ENCODE measurements around the gene PROSER1.
"Not testable (repeated sequence)": the region's sequence is repeated elsewhere in the genome, so short reads cannot be mapped to it uniquely, and the experiment has no call there.

Gene PROSER1

GRCh38 chr13:39037880-39038568, at the start of gene PROSER1, which contains the start of gene NHLRC3:
Gene PROSER1, minus strand, starts transcription at chr13:39038089. Its CDS starts 847 bp downstream, at chr13:39037242.
Gene NHLRC3, plus strand, starts transcription at chr13:39038456. Its CDS starts 184 bp downstream, at chr13:39038640.
- Histone ChIP-seq H3K9me3 (ENCODE audit: control insufficient read depth, insufficient read depth, low read length) (no peaks in the 10 kb centered on the region), H3K9ac (ENCODE audit: low read depth, low read length) (peak within 1 kb of the TSS; percentile 76), H3K4me1 (ENCODE audit: insufficient read depth, low read length) (peaks cover 3% of the 10 kb centered on the region; the same call in 1 of the 2 replicates), H3K36me3 (ENCODE audit: insufficient read depth, low read length) (no peaks in the 10 kb centered on the region; the same call in 1 of the 2 replicates)

GRCh38 chr13:39086251-39086945, 48.5 kb upstream of the PROSER1 start:
- not testable (repeated sequence) for H3K36me3 ChIP-seq (ENCODE audit: insufficient read depth, low read length); H3K4me1 ChIP-seq (ENCODE audit: insufficient read depth, low read length); H3K9me3 ChIP-seq (ENCODE audit: control insufficient read depth, insufficient read depth, low read length); H3K9ac ChIP-seq (ENCODE audit: low read depth, low read length)

DNA sequence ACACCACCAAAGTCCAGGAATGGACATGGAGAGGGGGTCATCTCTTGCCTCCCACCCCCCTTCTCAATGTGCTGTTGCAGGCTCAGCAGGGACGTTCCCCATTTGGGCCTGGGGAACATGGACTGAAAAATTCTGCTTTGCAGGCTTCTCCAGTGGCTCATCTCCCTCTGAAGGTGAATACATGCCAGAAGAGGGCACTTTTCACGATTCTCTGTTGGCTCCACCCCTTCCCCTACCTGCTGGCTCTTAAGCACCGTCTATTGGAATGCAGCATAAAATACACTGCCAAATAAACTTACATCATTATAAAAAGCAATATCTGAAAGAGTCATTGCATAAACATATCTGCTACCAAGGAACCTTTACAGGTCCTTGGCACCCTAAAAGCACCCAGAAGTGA, 36.1 kb upstream of the PROSER1 start:
- Histone ChIP-seq H3K36me3 (ENCODE audit: insufficient read depth, low read length) (no peaks in the 10 kb centered on the region), H3K9me3 (ENCODE audit: control insufficient read depth, insufficient read depth, low read length) (no peaks in the 10 kb centered on the region), H3K4me1 (ENCODE audit: insufficient read depth, low read length) (no peaks in the 10 kb centered on the region), H3K9ac (ENCODE audit: low read depth, low read length) (no peak overlapping the region)

DNA sequence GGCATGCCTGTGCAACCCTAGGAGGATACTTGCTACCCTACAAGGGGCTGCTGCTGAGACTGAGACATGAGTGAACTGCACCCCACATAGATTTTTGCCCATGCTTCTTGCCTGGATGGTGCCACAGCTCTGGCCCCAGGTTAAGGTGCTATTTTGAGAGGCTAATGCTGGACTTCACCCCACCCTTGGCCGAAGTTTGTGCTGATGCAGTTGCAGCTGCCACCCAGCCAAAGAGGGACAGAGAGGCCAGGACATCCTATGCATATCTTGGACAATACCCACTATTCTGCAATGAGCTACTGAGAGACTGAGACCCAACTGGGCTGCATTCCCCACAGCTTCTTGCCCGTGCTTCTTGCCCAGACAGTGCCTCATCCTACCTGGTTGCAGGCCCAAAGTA, 35.0 kb upstream of the PROSER1 start:
- no peaks in the 10 kb centered on the region for H3K9me3 ChIP-seq (ENCODE audit: control insufficient read depth, insufficient read depth, low read length)
- H3K9ac ChIP-seq (ENCODE audit: low read depth, low read length): no peak overlapping the region
- no peaks in the 10 kb centered on the region for H3K4me1 ChIP-seq (ENCODE audit: insufficient read depth, low read length)
- H3K36me3 ChIP-seq (ENCODE audit: insufficient read depth, low read length): no peaks in the 10 kb centered on the region

DNA sequence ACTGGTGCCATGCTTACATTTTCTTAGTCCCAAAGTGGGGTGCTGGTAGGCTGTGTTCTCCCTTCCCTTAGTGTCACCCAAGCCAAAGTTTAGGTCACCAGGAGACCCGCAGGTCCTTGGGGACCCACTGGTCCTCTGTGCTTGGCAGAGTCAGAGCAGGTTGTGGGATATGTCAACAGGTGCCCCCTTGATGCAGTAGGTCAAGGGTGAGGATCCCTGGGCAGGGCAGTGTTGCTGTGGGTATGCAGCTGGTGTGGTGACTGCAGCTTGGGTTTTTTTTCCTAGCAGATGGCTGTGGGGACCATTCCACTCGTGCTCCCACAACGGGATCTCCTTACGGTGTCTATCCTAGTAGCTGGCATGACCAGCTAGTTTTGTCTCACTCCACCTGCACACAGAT, 24.1 kb upstream of the PROSER1 start:
- Histone ChIP-seq H3K9ac (ENCODE audit: low read depth, low read length) (no peak overlapping the region), H3K4me1 (ENCODE audit: insufficient read depth, low read length) (no peaks in the 10 kb centered on the region), H3K36me3 (ENCODE audit: insufficient read depth, low read length) (no peaks in the 10 kb centered on the region; the same call in 1 of the 2 replicates), H3K9me3 (ENCODE audit: control insufficient read depth, insufficient read depth, low read length) (no peaks in the 10 kb centered on the region)

- Histone ChIP-seq H3K9me3 (ENCODE audit: control insufficient read depth, insufficient read depth, low read length) (no peaks in the 10 kb centered on the region), H3K36me3 (ENCODE audit: insufficient read depth, low read length) (no peaks in the 10 kb centered on the region; the same call in 1 of the 2 replicates), H3K9ac (ENCODE audit: low read depth, low read length) (no peak overlapping the region), H3K4me1 (ENCODE audit: insufficient read depth, low read length) (no peaks in the 10 kb centered on the region)
Measured at GRCh38 chr13:39058040-39058439, 20.2 kb upstream of the PROSER1 start.

DNA sequence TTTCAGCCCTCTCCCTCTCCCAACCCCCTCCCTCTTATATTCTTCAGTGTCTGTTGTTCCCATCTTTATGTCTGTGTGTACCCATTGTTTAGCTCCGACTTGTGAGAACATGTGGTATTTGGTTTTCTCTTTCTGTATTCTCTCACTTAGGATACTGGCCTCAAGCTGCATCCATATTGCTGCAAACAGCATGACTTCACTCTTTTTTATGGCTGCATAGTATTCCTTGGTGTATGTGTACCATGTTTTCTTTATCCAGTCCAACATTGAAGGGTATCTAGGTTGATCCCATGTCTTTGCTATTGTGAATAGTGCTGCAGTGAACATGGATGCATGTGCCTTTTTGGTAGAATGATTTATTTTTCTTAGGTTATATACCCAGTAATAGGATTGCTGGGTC, 18.1 kb upstream of the PROSER1 start:
- no peaks in the 10 kb centered on the region for H3K36me3 ChIP-seq (ENCODE audit: insufficient read depth, low read length)
- H3K9ac ChIP-seq (ENCODE audit: low read depth, low read length): no peak overlapping the region
- no peaks in the 10 kb centered on the region for H3K4me1 ChIP-seq (ENCODE audit: insufficient read depth, low read length)
- no peaks in the 10 kb centered on the region for H3K9me3 ChIP-seq (ENCODE audit: control insufficient read depth, insufficient read depth, low read length)

DNA sequence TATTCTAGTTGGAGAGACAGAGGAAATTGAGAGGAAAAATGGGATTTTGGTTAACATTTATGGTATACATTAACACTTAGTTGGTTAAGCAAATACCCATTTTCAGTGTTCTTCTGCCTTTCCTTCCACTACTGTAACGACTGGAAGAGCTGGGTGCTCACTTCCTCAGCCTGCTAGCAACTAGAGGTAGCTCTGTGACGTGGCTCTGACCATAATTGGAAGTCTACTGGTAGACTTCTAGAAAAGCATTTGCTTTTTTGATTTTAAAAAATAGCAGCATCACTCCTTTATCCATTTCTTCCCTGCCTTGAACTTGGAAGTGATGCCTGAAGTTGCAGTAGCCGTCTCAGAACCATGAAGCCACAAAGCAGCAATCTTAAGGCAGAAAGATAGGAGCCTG, 16.2 kb upstream of the PROSER1 start:
- Histone ChIP-seq H3K9ac (ENCODE audit: low read depth, low read length) (no peak overlapping the region), H3K36me3 (ENCODE audit: insufficient read depth, low read length) (no peaks in the 10 kb centered on the region), H3K4me1 (ENCODE audit: insufficient read depth, low read length) (no peaks in the 10 kb centered on the region), H3K9me3 (ENCODE audit: control insufficient read depth, insufficient read depth, low read length) (no peaks in the 10 kb centered on the region)

DNA sequence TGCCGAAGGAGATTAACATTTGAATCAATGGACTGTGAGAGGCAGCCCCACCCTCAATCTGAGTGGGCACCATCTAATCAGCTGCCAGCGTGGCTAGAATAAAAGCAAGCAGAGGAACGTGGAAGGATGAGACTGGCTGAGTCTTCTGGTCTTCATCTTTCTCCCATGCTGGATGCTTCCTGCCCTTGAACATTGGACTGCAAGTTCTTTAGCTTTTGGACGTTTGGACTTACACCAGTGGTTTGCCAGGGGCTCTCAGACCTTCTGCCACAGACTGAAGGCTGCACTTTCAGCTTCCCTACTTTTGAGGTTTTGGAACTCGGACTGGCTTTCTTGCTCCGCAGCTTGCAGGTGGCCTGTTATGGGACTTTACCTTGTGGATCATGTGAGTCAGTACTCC, 15.1 kb upstream of the PROSER1 start:
- Histone ChIP-seq H3K4me1 (ENCODE audit: insufficient read depth, low read length) (peaks cover 1% of the 10 kb centered on the region; the same call in 1 of the 2 replicates), H3K9ac (ENCODE audit: low read depth, low read length) (no peak overlapping the region), H3K36me3 (ENCODE audit: insufficient read depth, low read length) (no peaks in the 10 kb centered on the region), H3K9me3 (ENCODE audit: control insufficient read depth, insufficient read depth, low read length) (no peaks in the 10 kb centered on the region)

DNA sequence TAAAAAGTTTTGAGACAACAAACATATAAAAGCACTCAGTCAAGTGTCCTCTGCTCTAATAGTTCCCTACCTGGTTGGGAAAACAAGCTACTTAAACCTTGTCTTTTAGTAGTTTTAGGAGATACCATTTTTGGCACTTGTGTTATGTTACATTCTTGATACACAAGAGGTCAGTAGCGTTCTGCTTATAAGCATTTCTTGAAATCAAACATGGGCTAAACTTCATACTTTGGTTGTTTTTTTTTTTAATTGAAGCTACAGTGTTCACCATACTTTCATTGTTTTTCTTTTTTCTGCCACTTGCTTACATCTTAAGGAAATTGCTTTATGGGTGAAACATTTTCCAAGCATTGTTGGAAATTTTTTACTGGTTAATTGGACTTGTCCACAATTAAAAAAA, 13.3 kb upstream of the PROSER1 start:
- Histone ChIP-seq H3K9me3 (ENCODE audit: control insufficient read depth, insufficient read depth, low read length) (no peaks in the 10 kb centered on the region), H3K36me3 (ENCODE audit: insufficient read depth, low read length) (no peaks in the 10 kb centered on the region), H3K9ac (ENCODE audit: low read depth, low read length) (no peak overlapping the region), H3K4me1 (ENCODE audit: insufficient read depth, low read length) (peaks cover 3% of the 10 kb centered on the region; the same call in 1 of the 2 replicates)

DNA sequence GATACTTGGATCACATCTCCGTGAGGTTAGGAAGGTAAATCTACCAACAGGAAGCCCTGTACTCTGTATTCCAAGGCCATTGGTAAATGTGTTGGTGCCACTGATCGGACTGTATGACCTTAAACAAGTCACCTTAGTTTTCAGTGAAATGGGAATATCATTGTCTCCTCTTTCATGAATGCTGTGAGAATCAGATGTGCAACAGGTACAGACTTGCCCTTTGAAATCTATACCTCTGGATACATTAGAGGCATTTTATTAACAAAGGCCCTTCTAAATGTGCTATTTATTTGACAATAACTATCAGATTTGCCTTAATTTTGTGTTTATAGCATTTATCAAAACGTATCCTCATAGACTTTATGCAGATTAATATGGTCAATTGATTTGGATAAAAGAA, 11.4 kb upstream of the PROSER1 start:
- H3K9ac ChIP-seq (ENCODE audit: low read depth, low read length): no peak overlapping the region
- no peaks in the 10 kb centered on the region for H3K36me3 ChIP-seq (ENCODE audit: insufficient read depth, low read length)
- H3K9me3 ChIP-seq (ENCODE audit: control insufficient read depth, insufficient read depth, low read length): no peaks in the 10 kb centered on the region
- peaks cover 3% of the 10 kb centered on the region; the same call in 1 of the 2 replicates for H3K4me1 ChIP-seq (ENCODE audit: insufficient read depth, low read length)

DNA sequence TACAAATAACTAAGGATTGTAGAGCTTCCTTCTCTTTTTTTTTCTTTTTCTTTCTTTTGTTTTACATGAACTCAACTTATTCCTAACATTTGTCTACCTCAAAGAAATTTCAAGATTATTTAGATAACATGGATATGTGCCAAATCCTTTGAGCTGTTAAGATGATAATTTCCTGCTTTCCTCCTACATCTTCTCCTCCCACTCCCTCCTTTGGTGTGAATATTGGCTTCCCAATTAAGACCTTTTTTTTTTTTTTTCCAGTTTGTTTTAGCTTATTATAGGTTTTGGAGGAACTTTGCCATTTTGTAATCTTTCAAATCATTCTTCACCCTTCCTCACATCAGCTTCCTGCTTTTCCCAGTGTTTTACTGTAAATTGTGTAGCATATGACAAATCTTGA, 10.9 kb upstream of the PROSER1 start:
- no peaks in the 10 kb centered on the region for H3K9me3 ChIP-seq (ENCODE audit: control insufficient read depth, insufficient read depth, low read length)
- H3K4me1 ChIP-seq (ENCODE audit: insufficient read depth, low read length): peaks cover 3% of the 10 kb centered on the region; the same call in 1 of the 2 replicates
- no peak overlapping the region for H3K9ac ChIP-seq (ENCODE audit: low read depth, low read length)
- H3K36me3 ChIP-seq (ENCODE audit: insufficient read depth, low read length): no peaks in the 10 kb centered on the region

- Histone ChIP-seq H3K9me3 (ENCODE audit: control insufficient read depth, insufficient read depth, low read length) (no peaks in the 10 kb centered on the region), H3K9ac (ENCODE audit: low read depth, low read length) (no peak overlapping the region), H3K4me1 (ENCODE audit: insufficient read depth, low read length) (peaks cover 3% of the 10 kb centered on the region; the same call in 1 of the 2 replicates), H3K36me3 (ENCODE audit: insufficient read depth, low read length) (no peaks in the 10 kb centered on the region; the same call in 1 of the 2 replicates)
Measured at GRCh38 chr13:39047560-39047959, 9.7 kb upstream of the PROSER1 start.

DNA sequence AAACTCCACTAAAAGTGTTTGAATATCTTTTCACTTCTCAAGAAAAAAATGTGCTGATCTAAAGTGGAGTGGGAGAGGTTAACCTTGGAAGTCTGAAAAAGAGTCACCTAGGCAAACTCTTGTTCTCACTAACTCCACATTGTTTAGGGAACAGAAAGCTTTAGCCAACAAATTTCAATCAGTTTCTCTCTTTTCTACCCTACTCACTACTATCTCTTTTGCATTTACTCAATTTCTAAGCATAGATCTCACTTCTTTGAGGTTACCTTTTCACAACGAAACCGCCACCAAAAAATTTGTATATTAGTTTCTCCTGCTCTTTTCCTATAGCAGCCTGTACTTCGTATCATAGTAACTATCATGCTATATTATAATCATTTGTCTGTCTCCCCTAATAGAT, 6.6 kb upstream of the PROSER1 start:
- H3K9me3 ChIP-seq (ENCODE audit: control insufficient read depth, insufficient read depth, low read length): no peaks in the 10 kb centered on the region
- H3K4me1 ChIP-seq (ENCODE audit: insufficient read depth, low read length): peaks cover 3% of the 10 kb centered on the region; the same call in 1 of the 2 replicates
- no peak overlapping the region for H3K9ac ChIP-seq (ENCODE audit: low read depth, low read length)
- no peaks in the 10 kb centered on the region; the same call in 1 of the 2 replicates for H3K36me3 ChIP-seq (ENCODE audit: insufficient read depth, low read length)

DNA sequence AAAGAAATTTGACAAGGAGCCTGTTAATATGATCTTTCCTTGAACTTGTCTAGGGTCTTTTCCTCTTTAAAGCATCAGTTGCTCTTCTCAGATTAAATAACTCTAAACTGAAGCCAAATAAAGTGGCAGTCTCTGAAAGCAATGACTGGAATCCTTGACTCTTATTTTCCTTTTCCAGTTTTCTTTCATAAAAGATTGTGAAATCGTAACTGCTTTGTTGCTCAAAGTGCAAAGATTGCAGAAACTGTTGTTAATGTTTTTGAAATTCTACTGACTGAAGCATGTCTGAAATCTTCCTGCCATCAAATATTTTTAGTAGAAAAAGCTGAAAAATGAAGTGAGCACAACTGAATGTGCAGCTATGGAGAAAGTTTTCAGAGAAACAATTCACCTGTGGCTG, 2.3 kb upstream of the PROSER1 start:
- H3K4me1 ChIP-seq (ENCODE audit: insufficient read depth, low read length): peaks cover under 1% of the 10 kb centered on the region; the same call in 1 of the 2 replicates
- H3K36me3 ChIP-seq (ENCODE audit: insufficient read depth, low read length): no peaks in the 10 kb centered on the region; the same call in 1 of the 2 replicates
- no peaks in the 10 kb centered on the region for H3K9me3 ChIP-seq (ENCODE audit: control insufficient read depth, insufficient read depth, low read length)
- H3K9ac ChIP-seq (ENCODE audit: low read depth, low read length): no peak overlapping the region

Measured in ES-I3 (cell line).